Measurements from ENCODE around the gene SPAAR.

SPAAR gene, protein sequence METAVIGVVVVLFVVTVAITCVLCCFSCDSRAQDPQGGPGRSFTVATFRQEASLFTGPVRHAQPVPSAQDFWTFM

DNA sequence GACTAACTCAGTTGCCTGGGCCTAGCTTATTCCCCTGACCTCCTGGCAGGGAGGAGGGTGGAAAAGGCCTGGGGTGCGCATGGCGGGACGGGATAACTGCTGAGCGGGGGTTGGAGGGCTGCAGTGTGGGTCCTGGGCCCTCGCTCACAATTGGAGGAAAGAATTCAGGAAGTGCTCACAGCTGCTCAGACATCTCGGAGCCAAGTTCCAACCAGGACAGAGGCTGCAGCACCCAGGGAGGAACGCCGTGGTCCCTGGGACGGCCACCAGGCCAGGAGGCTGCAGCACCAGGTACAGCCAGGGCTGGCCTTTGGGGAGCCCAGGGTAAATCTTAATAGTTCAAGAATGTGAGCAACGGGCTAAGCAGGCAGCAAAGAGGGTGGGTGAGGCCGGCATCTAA is at the start of gene SPAAR:
TSS of gene SPAAR (plus strand) at position 217 of the 400 bp plus-strand sequence. CDS start 974 bp downstream, outside the sequence.
- TF ChIP-seq, protein P1, sequence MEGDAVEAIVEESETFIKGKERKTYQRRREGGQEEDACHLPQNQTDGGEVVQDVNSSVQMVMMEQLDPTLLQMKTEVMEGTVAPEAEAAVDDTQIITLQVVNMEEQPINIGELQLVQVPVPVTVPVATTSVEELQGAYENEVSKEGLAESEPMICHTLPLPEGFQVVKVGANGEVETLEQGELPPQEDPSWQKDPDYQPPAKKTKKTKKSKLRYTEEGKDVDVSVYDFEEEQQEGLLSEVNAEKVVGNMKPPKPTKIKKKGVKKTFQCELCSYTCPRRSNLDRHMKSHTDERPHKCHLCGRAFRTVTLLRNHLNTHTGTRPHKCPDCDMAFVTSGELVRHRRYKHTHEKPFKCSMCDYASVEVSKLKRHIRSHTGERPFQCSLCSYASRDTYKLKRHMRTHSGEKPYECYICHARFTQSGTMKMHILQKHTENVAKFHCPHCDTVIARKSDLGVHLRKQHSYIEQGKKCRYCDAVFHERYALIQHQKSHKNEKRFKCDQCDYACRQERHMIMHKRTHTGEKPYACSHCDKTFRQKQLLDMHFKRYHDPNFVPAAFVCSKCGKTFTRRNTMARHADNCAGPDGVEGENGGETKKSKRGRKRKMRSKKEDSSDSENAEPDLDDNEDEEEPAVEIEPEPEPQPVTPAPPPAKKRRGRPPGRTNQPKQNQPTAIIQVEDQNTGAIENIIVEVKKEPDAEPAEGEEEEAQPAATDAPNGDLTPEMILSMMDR (IDR thresholded peaks at IDR 0.05; ENCODE audit: low read length, missing control alignments): no peak
- H3K4me3 ChIP-seq (replicated peaks; ENCODE audit: low read depth, low read length): no peak within 1 kb of the TSS
- no peak for DNase-seq (ENCODE audit: low read depth)

- no peak overlapping the region for H3K4me3 ChIP-seq (replicated peaks; ENCODE audit: low read depth, low read length)
- TF ChIP-seq, protein P1 (IDR thresholded peaks at IDR 0.05; ENCODE audit: low read length, missing control alignments): no peak
- DNase-seq (ENCODE audit: low read depth): no peak
These were observed 49.3 kb upstream of the SPAAR start for GRCh38 chr9:35859990-35860339.

GRCh38 chr9:35861161-35861897 is 48.0 kb upstream of the SPAAR start:
- no peak overlapping the region for H3K4me3 ChIP-seq (replicated peaks; ENCODE audit: low read depth, low read length)
- DNase-seq (ENCODE audit: low read depth): no peak
- TF ChIP-seq, protein P1 (IDR thresholded peaks at IDR 0.05; ENCODE audit: low read length, missing control alignments): no peak

DNA sequence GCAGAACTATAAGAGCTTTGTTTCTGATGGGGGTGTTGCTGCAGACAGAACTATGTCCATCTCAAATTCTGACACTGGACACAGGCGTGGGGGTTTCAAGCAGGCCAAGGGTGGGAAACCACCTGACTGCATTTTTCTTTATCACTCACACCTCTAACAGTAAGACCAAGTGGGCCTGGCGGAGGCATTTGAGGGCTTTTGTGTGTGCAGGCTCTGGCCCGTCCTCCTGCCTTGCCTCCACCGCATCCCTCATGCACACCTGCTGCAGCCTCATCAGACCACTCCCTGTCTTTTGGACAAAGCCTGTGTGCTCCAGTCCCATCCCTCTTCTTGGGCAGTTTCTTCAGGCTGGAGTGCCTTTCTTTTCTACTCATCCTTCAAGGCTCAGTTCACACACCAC is 47.0 kb upstream of the SPAAR start:
- no peak for DNase-seq (ENCODE audit: low read depth)
- H3K4me3 ChIP-seq (replicated peaks; ENCODE audit: low read depth, low read length): no peak overlapping the region
- TF ChIP-seq, protein P1 (IDR thresholded peaks at IDR 0.05; ENCODE audit: low read length, missing control alignments): no peak

DNA sequence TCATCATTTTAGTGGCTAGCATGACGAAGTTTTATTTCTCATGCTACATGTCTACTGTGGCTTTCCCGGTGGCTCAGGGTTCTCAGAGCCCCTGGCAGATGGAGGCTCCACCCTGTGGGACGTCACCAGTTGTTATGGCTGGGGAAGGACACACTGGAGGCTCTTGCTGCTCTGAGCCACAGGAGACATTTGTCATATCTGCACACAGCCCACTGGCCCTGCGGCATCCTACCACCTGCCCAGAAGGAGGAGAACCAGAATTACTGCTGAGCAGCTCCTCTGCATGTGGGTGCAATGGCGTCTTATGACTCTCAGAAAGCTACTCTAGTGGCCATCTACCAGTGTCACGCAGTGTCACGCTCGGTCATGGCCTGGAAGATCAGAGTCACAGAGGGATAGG is 45.7 kb upstream of the SPAAR start:
- TF ChIP-seq, protein P1 (IDR thresholded peaks at IDR 0.05; ENCODE audit: low read length, missing control alignments): no peak
- no peak overlapping the region for H3K4me3 ChIP-seq (replicated peaks; ENCODE audit: low read depth, low read length)

DNA sequence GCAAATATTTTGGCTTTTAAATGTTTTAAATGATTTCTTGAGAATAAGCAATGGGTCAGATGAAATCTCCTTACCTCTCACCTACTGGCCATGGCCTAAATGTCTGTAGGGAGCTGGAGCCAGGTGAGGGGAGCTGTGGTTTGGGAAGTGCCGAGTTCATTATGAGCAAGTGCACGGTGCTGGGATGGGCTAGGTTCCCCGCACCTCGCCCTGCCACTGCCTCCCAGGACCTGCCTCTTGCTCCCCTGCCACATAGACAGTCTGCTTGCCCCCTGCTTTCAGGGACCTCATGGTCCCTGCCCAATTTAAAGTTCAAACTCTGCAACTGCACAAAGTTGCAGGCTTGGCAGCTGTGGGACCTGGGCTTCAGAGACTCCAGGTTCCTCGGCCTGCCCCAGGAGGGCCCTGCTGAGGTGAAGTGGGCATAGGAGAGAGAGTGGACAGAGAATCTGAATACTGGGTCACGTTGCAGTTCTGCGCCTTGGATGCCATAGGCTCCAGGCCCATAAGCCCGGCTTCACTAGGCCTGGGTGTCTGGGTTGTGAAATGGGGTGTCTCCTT is 44.5 kb upstream of the SPAAR start:
- no peak overlapping the region for H3K4me3 ChIP-seq (replicated peaks; ENCODE audit: low read depth, low read length)
- TF ChIP-seq, protein P1 (IDR thresholded peaks at IDR 0.05; ENCODE audit: low read length, missing control alignments): no peak
- DNase-seq (ENCODE audit: low read depth): no peak

More for the DNA sequence above, 45.7 kb upstream of the SPAAR start:
- DNase-seq (ENCODE audit: low read depth): no peak
